MCF 10A (cell line): Measurements from ENCODE around the gene RALGPS1. TPM values are rescaled to one million over a fixed set of nuclear protein-coding genes. Genes with fewer than 3 reads are reported as not detected.
A peak's percentile ranks its signal among the peaks of the same experiment; 100 is the strongest.

Source experiments
- BruUV-seq: library from RNA; stranded (reverse); fragments of 400-500 nt; replicated peaks from 2 replicates; lab custom pipeline; 2021; lab: Mats Ljungman, UMichigan
- CTCF ChIA-PET: fragments of 300-600 bp; sonication (Branson Sonifier 250); formaldehyde crosslinking; extraction: SDS; loops from one replicate; lab custom pipeline; 2021; ENCODE audit warnings: antibody characterized with exemption, inconsistent platforms; lab: Yijun Ruan, JAX
- POLR2A ChIA-PET: fragments of 300-600, 350-650 bp; sonication (Branson Sonifier 250); formaldehyde crosslinking; extraction: SDS; loops from one replicate; lab custom pipeline; 2020; ENCODE audit warnings: antibody characterized with exemption, inconsistent platforms; lab: Yijun Ruan, JAX
- DNase-seq: peaks from one replicate; pipeline ENCODE4 v3.0.0-alpha.2; 2018; ENCODE audit not compliant: unreplicated experiment
- H3K27ac Mint-ChIP-seq: one replicate; pipeline ENCODE4 v1.8.0; 2022; ENCODE audit warnings: mild to moderate bottlenecking, low read depth, mixed read lengths; ENCODE audit not compliant: unreplicated experiment
- H3K27me3 Mint-ChIP-seq: one replicate; pipeline ENCODE4 v1.8.0; 2022; ENCODE audit warnings: mixed read lengths; ENCODE audit not compliant: insufficient read depth, unreplicated experiment
- H3K36me3 Mint-ChIP-seq: one replicate; pipeline ENCODE4 v1.8.0; 2022; ENCODE audit warnings: mild to moderate bottlenecking, moderate library complexity, mixed read lengths; ENCODE audit not compliant: insufficient read depth, unreplicated experiment
- H3K4me1 Mint-ChIP-seq: one replicate; pipeline ENCODE4 v1.8.0; 2022; ENCODE audit warnings: mixed read lengths; ENCODE audit not compliant: insufficient read depth, unreplicated experiment
- H3K4me3 Mint-ChIP-seq: one replicate; pipeline ENCODE4 v1.8.0; 2022; ENCODE audit warnings: mild to moderate bottlenecking, moderate library complexity, mixed read lengths; ENCODE audit not compliant: unreplicated experiment
- H3K9me3 Mint-ChIP-seq: one replicate; pipeline ENCODE4 v1.8.0; 2022; ENCODE audit warnings: mixed read lengths; ENCODE audit not compliant: unreplicated experiment
- CTCF ChIP-seq: fragments of 200-600 bp; IDR thresholded peaks from one replicate; pipeline ENCODE4 v1.8.0; 2022; ENCODE audit warnings: antibody characterized with exemption, mild to moderate bottlenecking; ENCODE audit not compliant: unreplicated experiment
- intact Hi-C: fragments of 100-400 bp; cut with micrococcal nuclease; formaldehyde crosslinking; loops from 2 replicates; pipeline ENCODE4 v1.14.1; 2022
- total RNA-seq: library from RNA; stranded (reverse); gene quantifications from 2 replicates; pipeline ENCODE4 v1.2.3, GENCODE V29; 2022

The RALGPS1 gene
- total RNA-seq, 1 experiment from 2014 or later, result 2.4 TPM

GRCh38 chr9:127018935-127019334 is 104.4 kb downstream of the RALGPS1 start:
- Mint-ChIP-seq H3K4me1 (peaks cover 14% of the 10 kb centered on the region), H3K4me3 (no peak overlapping the region), H3K27ac (no peak overlapping the region), H3K9me3 (no peaks in the 10 kb centered on the region), H3K36me3 (no peaks in the 10 kb centered on the region), H3K27me3 (peaks cover 3% of the 10 kb centered on the region)
- no TSS peak for BruUV-seq
- TF ChIP-seq CTCF, result no peak
- POLR2A ChIA-PET, result no interaction called here
- CTCF ChIA-PET, result no interaction called here
- DNase-seq, result peak; percentile 13
- intact Hi-C loops, result no loop called here

GRCh38 chr9:127020036-127020801 is 105.6 kb downstream of the RALGPS1 start:
- DNase-seq, result no peak
- Mint-ChIP-seq H3K36me3 (no peaks in the 10 kb centered on the region), H3K27me3 (no peaks in the 10 kb centered on the region), H3K4me3 (no peak overlapping the region), H3K27ac (no peak overlapping the region), H3K9me3 (no peaks in the 10 kb centered on the region), H3K4me1 (peaks cover 14% of the 10 kb centered on the region)
- POLR2A ChIA-PET, result no interaction called here
- no TSS peak for BruUV-seq
- CTCF ChIA-PET, result interaction anchor here (0.6 kb wide), 1 partner anchor 96 kb away, joined by 3 read pairs; no protein-coding TSS in a partner anchor
- TF ChIP-seq CTCF, result no peak
- intact Hi-C loops, result no loop called here

- POLR2A ChIA-PET, result no interaction called here
- intact Hi-C loops, result no loop called here
- no TSS peak for BruUV-seq
- CTCF ChIA-PET, result interaction anchor here (0.6 kb wide), 1 partner anchor 95 kb away, joined by 3 read pairs; no protein-coding TSS in a partner anchor
- no peaks in the 10 kb centered on the region for H3K27me3 Mint-ChIP-seq
- no peak overlapping the region for H3K4me3 Mint-ChIP-seq
- H3K4me1 Mint-ChIP-seq, result peaks cover 13% of the 10 kb centered on the region
- no peaks in the 10 kb centered on the region for H3K9me3 Mint-ChIP-seq
- DNase-seq, result no peak
- H3K27ac Mint-ChIP-seq, result no peak overlapping the region
- no peaks in the 10 kb centered on the region for H3K36me3 Mint-ChIP-seq
- TF ChIP-seq CTCF, result no peak
These were observed 106.2 kb downstream of the RALGPS1 start for GRCh38 chr9:127020802-127021078.

DNA sequence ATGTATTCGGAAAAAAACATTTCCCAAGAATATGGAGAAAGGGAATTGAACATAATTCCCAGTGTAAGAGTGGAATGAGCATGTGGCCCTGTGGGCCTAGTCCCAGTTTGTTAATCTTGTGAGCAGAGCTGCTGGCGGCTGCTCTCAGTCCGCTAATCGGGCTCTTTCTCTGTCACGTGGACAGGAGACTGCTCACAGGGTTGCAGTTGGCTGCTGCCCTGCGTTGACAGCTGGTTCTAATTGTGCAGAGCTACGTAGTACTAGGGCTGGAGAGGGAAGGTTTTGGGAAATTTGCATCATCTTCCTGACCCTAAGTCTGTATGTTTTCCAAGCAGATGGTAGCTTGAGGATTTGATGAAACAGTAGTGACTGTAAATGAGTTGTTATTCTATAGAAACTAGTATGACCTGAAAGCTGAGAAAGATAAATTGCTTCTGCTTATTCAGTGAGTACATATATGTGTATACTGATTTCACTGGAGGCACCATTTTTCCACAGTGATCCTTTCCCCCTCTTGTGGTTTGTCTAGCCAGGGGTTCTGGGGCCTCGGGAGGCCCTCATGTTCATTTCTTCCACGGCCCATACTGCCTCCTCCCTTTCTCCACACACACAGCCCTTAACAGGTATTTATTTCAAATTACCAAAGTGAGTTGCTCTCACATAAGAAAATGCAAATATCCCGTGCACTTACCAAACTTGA is 107.2 kb downstream of the RALGPS1 start:
- Mint-ChIP-seq H3K4me1 (peaks cover 9% of the 10 kb centered on the region), H3K36me3 (no peaks in the 10 kb centered on the region), H3K27me3 (no peaks in the 10 kb centered on the region), H3K27ac (no peak overlapping the region), H3K4me3 (no peak overlapping the region), H3K9me3 (no peaks in the 10 kb centered on the region)
- intact Hi-C loops, result no loop called here
- POLR2A ChIA-PET, result no interaction called here
- no peak for DNase-seq
- no TSS peak for BruUV-seq
- CTCF ChIA-PET, result interaction anchor here (0.6 kb wide), 1 partner anchor 678 kb away, joined by 4 read pairs; no protein-coding TSS in a partner anchor
- TF ChIP-seq CTCF, result no peak
